ENCODE measurements around the gene JAK1. TPM values are rescaled to one million over a fixed set of nuclear protein-coding genes. Genes with fewer than 3 reads are reported as not detected.
"Not testable (repeated sequence)": the region's sequence is repeated elsewhere in the genome, so short reads cannot be mapped to it uniquely, and the experiment has no call there.

JAK1 gene
- total and polyA plus RNA-seq, 2 of the 8 experiments (the other 6 are each of a cell fraction or from before 2014, with no cell fraction given): 7.8 to 24.5 TPM

GRCh38 chr1:64820572-64820971 is 145.8 kb downstream of the JAK1 start:
- H3K36me3 ChIP-seq (ENCODE audit: control insufficient read depth in 2 of 4, insufficient read depth in 4 of 4, low read length in 3 of 4); H4K91ac ChIP-seq (replicated peaks; ENCODE audit: insufficient read length, low read length); H2BK20ac ChIP-seq (ENCODE audit: low read length); H2BK120ac ChIP-seq (replicated peaks; ENCODE audit: low read depth, low read length); DNase-seq (ENCODE audit: low read depth in 1 of 2, low spot score in 2 of 2); H3K18ac ChIP-seq (ENCODE audit: extremely low read depth, low read length); H3K23me2 ChIP-seq (ENCODE audit: low read depth, low read length); H3K4ac ChIP-seq (replicated peaks; ENCODE audit: insufficient read length, low read depth, low read length); H4K5ac ChIP-seq (ENCODE audit: insufficient read length, low read depth, low read length); H2AFZ ChIP-seq (ENCODE audit: low read length); H3K14ac ChIP-seq (ENCODE audit: insufficient read length); H3K27ac ChIP-seq (ENCODE audit: low read depth, low read length); H2BK5ac ChIP-seq (ENCODE audit: low read depth, low read length); H3K4me2 ChIP-seq (ENCODE audit: insufficient read depth in 1 of 2, low read depth in 2 of 2, low read length in 2 of 2); H3K4me3 ChIP-seq (ENCODE audit: extremely low read depth in 1 of 4, insufficient read depth in 2 of 4, low read depth in 3 of 4, low read length in 4 of 4); H3K9ac ChIP-seq (replicated peaks in 1 of 4; ENCODE audit: extremely low read depth in 1 of 4, low read depth in 3 of 4, low read length in 3 of 4); H3K23ac ChIP-seq (ENCODE audit: insufficient read length); H3K79me1 ChIP-seq (ENCODE audit: low read depth, low read length); H4K20me1 ChIP-seq (replicated peaks in 1 of 2; ENCODE audit: control insufficient read depth in 1 of 2, insufficient read depth in 2 of 2, low read length in 2 of 2); POLR2A ChIA-PET (ENCODE audit: partially characterized antibody); H3K9me3 ChIP-seq (ENCODE audit: insufficient read depth in 2 of 2, low read depth in 1 of 2, low read length in 1 of 2); H4K8ac ChIP-seq (ENCODE audit: extremely low read depth, insufficient read depth, low read length); H3K4me1 ChIP-seq (replicated peaks in 1 of 4; ENCODE audit: control insufficient read depth in 3 of 4, insufficient read depth in 4 of 4, low read length in 3 of 4); FAIRE-seq; H2AK5ac ChIP-seq (ENCODE audit: low read depth, low read length); H3K27me3 ChIP-seq (replicated peaks in 1 of 4; ENCODE audit: control insufficient read depth in 3 of 4, extremely low read depth in 1 of 4, insufficient read depth in 3 of 4, low read length in 3 of 4); H2BK15ac ChIP-seq (ENCODE audit: low read length); H3K56ac ChIP-seq (replicated peaks; ENCODE audit: insufficient read length, low read depth, low read length); H2BK12ac ChIP-seq (ENCODE audit: low read depth, low read length); H3K79me2 ChIP-seq (ENCODE audit: control insufficient read depth in 1 of 2, insufficient read depth in 2 of 2, low read length in 2 of 2): not testable (repeated sequence)
- CTCF ChIA-PET (ENCODE audit: partially characterized antibody): interaction anchor here (0.5 kb wide), 1 partner anchor 135 kb away, joined by 3 read pairs; no protein-coding TSS in a partner anchor
- 97% methylated on average over 3 of the region's 3 CpGs; no CpG with 5 or more reads in 1 of the 2 experiments for WGBS, 2 experiments (ENCODE audit: extremely low coverage in 1 of 2, insufficient coverage in 1 of 2, insufficient read length in 1 of 2, insufficient replicate concordance in 2 of 2, low coverage in 1 of 2, low lambda C conversion rate in 2 of 2, missing lambda C conversion rate in 1 of 2)

GRCh38 chr1:64817364-64817763 is 149.0 kb downstream of the JAK1 start:
- H3K27ac ChIP-seq (ENCODE audit: low read depth, low read length); H3K18ac ChIP-seq (ENCODE audit: extremely low read depth, low read length); H2BK5ac ChIP-seq (ENCODE audit: low read depth, low read length); H2AK5ac ChIP-seq (ENCODE audit: low read depth, low read length); H4K91ac ChIP-seq (replicated peaks; ENCODE audit: insufficient read length, low read length); H3K4me2 ChIP-seq (ENCODE audit: insufficient read depth in 1 of 2, low read depth in 2 of 2, low read length in 2 of 2); H2BK15ac ChIP-seq (ENCODE audit: low read length); H3K14ac ChIP-seq (ENCODE audit: insufficient read length); H3K23ac ChIP-seq (ENCODE audit: insufficient read length); H3K9me3 ChIP-seq (ENCODE audit: insufficient read depth in 2 of 2, low read depth in 1 of 2, low read length in 1 of 2); H2BK20ac ChIP-seq (ENCODE audit: low read length); H2BK12ac ChIP-seq (ENCODE audit: low read depth, low read length); H3K23me2 ChIP-seq (ENCODE audit: low read depth, low read length); H3K9ac ChIP-seq (replicated peaks in 1 of 4; ENCODE audit: extremely low read depth in 1 of 4, low read depth in 3 of 4, low read length in 3 of 4); H2BK120ac ChIP-seq (replicated peaks; ENCODE audit: low read depth, low read length); H3K36me3 ChIP-seq (ENCODE audit: control insufficient read depth in 2 of 4, insufficient read depth in 4 of 4, low read length in 3 of 4); H3K79me1 ChIP-seq (ENCODE audit: low read depth, low read length); H3K56ac ChIP-seq (replicated peaks; ENCODE audit: insufficient read length, low read depth, low read length); H3K4ac ChIP-seq (replicated peaks; ENCODE audit: insufficient read length, low read depth, low read length); H3K4me3 ChIP-seq (ENCODE audit: extremely low read depth in 1 of 4, insufficient read depth in 2 of 4, low read depth in 3 of 4, low read length in 4 of 4); DNase-seq (ENCODE audit: low read depth in 1 of 2, low spot score in 2 of 2); H3K4me1 ChIP-seq (replicated peaks in 1 of 4; ENCODE audit: control insufficient read depth in 3 of 4, insufficient read depth in 4 of 4, low read length in 3 of 4); POLR2A ChIA-PET (ENCODE audit: partially characterized antibody); H4K5ac ChIP-seq (ENCODE audit: insufficient read length, low read depth, low read length); H4K8ac ChIP-seq (ENCODE audit: extremely low read depth, insufficient read depth, low read length); FAIRE-seq; H3K79me2 ChIP-seq (ENCODE audit: control insufficient read depth in 1 of 2, insufficient read depth in 2 of 2, low read length in 2 of 2); H3K27me3 ChIP-seq (replicated peaks in 1 of 4; ENCODE audit: control insufficient read depth in 3 of 4, extremely low read depth in 1 of 4, insufficient read depth in 3 of 4, low read length in 3 of 4); H2AFZ ChIP-seq (ENCODE audit: low read length); H4K20me1 ChIP-seq (replicated peaks in 1 of 2; ENCODE audit: control insufficient read depth in 1 of 2, insufficient read depth in 2 of 2, low read length in 2 of 2): not testable (repeated sequence)
- 86% methylated on average over 5 of the region's 5 CpGs; no CpG with 5 or more reads in 1 of the 2 experiments for WGBS, 2 experiments (ENCODE audit: extremely low coverage in 1 of 2, insufficient coverage in 1 of 2, insufficient read length in 1 of 2, insufficient replicate concordance in 2 of 2, low coverage in 1 of 2, low lambda C conversion rate in 2 of 2, missing lambda C conversion rate in 1 of 2)
- CTCF ChIA-PET (ENCODE audit: partially characterized antibody): interaction anchor here (1.1 kb wide), 1 partner anchor 140 kb away, joined by 3 read pairs; no protein-coding TSS in a partner anchor

Data from H1 (cell line).